ENCODE data around the gene SMYD1.

Gene SMYD1

GRCh38 chr2:88055371-88056128, 12.1 kb upstream of the SMYD1 start, which contains the start of gene KRCC1:
TSS of gene KRCC1 (minus strand) at chr2:88055783. CDS start at chr2:88028563, 27,220 bp downstream.
- peak; percentile 97 for DNase-seq (ENCODE audit: low spot score)

- no peak for DNase-seq (ENCODE audit: low spot score)
Measured at GRCh38 chr2:88057437-88057844, 10.2 kb upstream of the SMYD1 start.

GRCh38 chr2:88058191-88058590, 9.4 kb upstream of the SMYD1 start:
- no peak for DNase-seq (ENCODE audit: low spot score)

GRCh38 chr2:88059979-88060906, 7.4 kb upstream of the SMYD1 start:
- peak; percentile 58 for DNase-seq (ENCODE audit: low spot score)

GRCh38 chr2:88060907-88061275, 6.7 kb upstream of the SMYD1 start:
- DNase-seq (ENCODE audit: low spot score), result no peak

- DNase-seq (ENCODE audit: low spot score), result no peak
Measured at GRCh38 chr2:88061295-88061694, 6.3 kb upstream of the SMYD1 start.

- DNase-seq (ENCODE audit: low spot score), result no peak
Measured at GRCh38 chr2:88066543-88066942, 1.1 kb upstream of the SMYD1 start.

- DNase-seq (ENCODE audit: low spot score), result no peak
Measured at GRCh38 chr2:88067189-88067588, 436 bp upstream of the SMYD1 start.

- no peak for DNase-seq (ENCODE audit: low spot score)
Measured at GRCh38 chr2:88068044-88068443, 419 bp downstream of the SMYD1 start.

- no peak for DNase-seq (ENCODE audit: low spot score)
Measured at GRCh38 chr2:88069117-88069516, 1.5 kb downstream of the SMYD1 start.

GRCh38 chr2:88070055-88070454, 2.4 kb downstream of the SMYD1 start:
- no peak for DNase-seq (ENCODE audit: low spot score)

- DNase-seq (ENCODE audit: low spot score), result no peak
Measured at GRCh38 chr2:88071365-88071764, 3.7 kb downstream of the SMYD1 start.

GRCh38 chr2:88074150-88074549, 6.5 kb downstream of the SMYD1 start:
- DNase-seq (ENCODE audit: low spot score), result no peak

GRCh38 chr2:88074854-88075292, 7.2 kb downstream of the SMYD1 start:
- no peak for DNase-seq (ENCODE audit: low spot score)

- DNase-seq (ENCODE audit: low spot score), result no peak
Measured at GRCh38 chr2:88077080-88077479, 9.5 kb downstream of the SMYD1 start.

- DNase-seq (ENCODE audit: low spot score), result no peak
Measured at GRCh38 chr2:88078643-88079172, 11.1 kb downstream of the SMYD1 start.

- DNase-seq (ENCODE audit: low spot score), result no peak
Measured at GRCh38 chr2:88080545-88080944, 12.9 kb downstream of the SMYD1 start.

- DNase-seq (ENCODE audit: low spot score), result no peak
Measured at GRCh38 chr2:88081924-88082608, 14.4 kb downstream of the SMYD1 start.

GRCh38 chr2:88082781-88083180, 15.2 kb downstream of the SMYD1 start:
- no peak for DNase-seq (ENCODE audit: low spot score)

- DNase-seq (ENCODE audit: low spot score), result no peak
Measured at GRCh38 chr2:88085099-88085498, 17.5 kb downstream of the SMYD1 start.

GRCh38 chr2:88085602-88086001, 18.0 kb downstream of the SMYD1 start:
- DNase-seq (ENCODE audit: low spot score), result no peak

GRCh38 chr2:88086401-88086800, 18.8 kb downstream of the SMYD1 start:
- no peak for DNase-seq (ENCODE audit: low spot score)

Measured in CD4-positive, alpha-beta T cell treated with Interleukin-6 at 100 ng/mL for 8 hours (primary cell).